Measurements from ENCODE around the gene HPCA. TPM values are rescaled to one million over a fixed set of nuclear protein-coding genes. Genes with fewer than 3 reads are reported as not detected.

Gene HPCA
- total RNA-seq, 2 experiments from 2014 or later: 0.40 TPM; not detected in 1

GRCh38 chr1:32931760-32932159 is 45.5 kb downstream of the HPCA start:
- H3K27me3 Mint-ChIP-seq: peaks cover 22% of the 10 kb centered on the region
- H3K4me1 Mint-ChIP-seq: peaks cover 8% of the 10 kb centered on the region
- no peak overlapping the region for H3K27ac Mint-ChIP-seq
- peaks cover 4% of the 10 kb centered on the region for H3K36me3 Mint-ChIP-seq
- peaks cover 2% of the 10 kb centered on the region for H3K9me3 Mint-ChIP-seq
- POLR2A ChIA-PET: no interaction called here
- DNase-seq: no peak
- ATAC-seq (ENCODE audit: low read depth): no peak
- no peak overlapping the region for H3K4me3 Mint-ChIP-seq

GRCh38 chr1:32933742-32934322 is 47.5 kb downstream of the HPCA start:
- DNase-seq (no peak), ATAC-seq (ENCODE audit: low read depth) (no peak)
- Mint-ChIP-seq H3K9me3 (no peaks in the 10 kb centered on the region), H3K27ac (no peak overlapping the region), H3K36me3 (peaks cover 18% of the 10 kb centered on the region), H3K4me1 (peaks cover 17% of the 10 kb centered on the region), H3K4me3 (no peak overlapping the region), H3K27me3 (peaks cover 8% of the 10 kb centered on the region)
- POLR2A ChIA-PET: interaction anchor here (1.0 kb wide), 1 partner anchor 121 kb away, joined by 3 read pairs; no protein-coding TSS in a partner anchor

- POLR2A ChIA-PET: no interaction called here
- Mint-ChIP-seq H3K4me3 (no peak overlapping the region), H3K27ac (no peak overlapping the region), H3K4me1 (peaks cover 22% of the 10 kb centered on the region), H3K36me3 (peaks cover 21% of the 10 kb centered on the region), H3K27me3 (peaks cover 8% of the 10 kb centered on the region), H3K9me3 (no peaks in the 10 kb centered on the region)
- DNase-seq (no peak), ATAC-seq (ENCODE audit: low read depth) (no peak)
Observed at GRCh38 chr1:32934535-32934934, 48.2 kb downstream of the HPCA start.

DNA sequence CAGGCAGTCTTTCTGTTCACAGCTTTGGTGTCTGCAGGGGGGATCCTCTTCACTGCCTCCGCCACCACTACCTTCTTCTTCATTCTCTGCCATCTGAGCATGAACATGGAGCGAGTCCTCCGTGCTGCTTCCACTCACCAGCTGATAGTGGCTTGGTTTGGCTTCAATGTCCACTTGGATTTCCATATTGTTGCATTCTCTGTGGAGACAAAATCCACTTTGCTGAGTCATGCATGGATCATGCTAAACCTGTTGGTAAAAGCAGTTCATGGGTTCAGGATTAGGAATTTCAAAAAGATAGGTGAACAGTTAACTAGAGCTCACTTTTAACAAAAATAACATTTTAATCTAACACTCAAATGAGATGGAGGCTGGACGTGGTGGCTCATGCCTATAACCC is 50.8 kb downstream of the HPCA start:
- peaks cover 34% of the 10 kb centered on the region for H3K4me1 Mint-ChIP-seq
- H3K4me3 Mint-ChIP-seq: no peak overlapping the region
- no peaks in the 10 kb centered on the region for H3K27me3 Mint-ChIP-seq
- no peaks in the 10 kb centered on the region for H3K9me3 Mint-ChIP-seq
- H3K27ac Mint-ChIP-seq: peak overlapping the region; percentile 36
- POLR2A ChIA-PET: no interaction called here
- ATAC-seq (ENCODE audit: low read depth) (no peak), DNase-seq (no peak)
- peaks cover 30% of the 10 kb centered on the region for H3K36me3 Mint-ChIP-seq

GRCh38 chr1:32939655-32940371 is 53.5 kb downstream of the HPCA start:
- Mint-ChIP-seq H3K27me3 (no peaks in the 10 kb centered on the region), H3K27ac (peak overlapping the region; percentile 5), H3K4me3 (no peak overlapping the region), H3K4me1 (peaks cover 31% of the 10 kb centered on the region), H3K9me3 (no peaks in the 10 kb centered on the region), H3K36me3 (peaks cover 52% of the 10 kb centered on the region)
- DNase-seq (no peak), ATAC-seq (ENCODE audit: low read depth) (peak; percentile 39)
- POLR2A ChIA-PET: no interaction called here

DNA sequence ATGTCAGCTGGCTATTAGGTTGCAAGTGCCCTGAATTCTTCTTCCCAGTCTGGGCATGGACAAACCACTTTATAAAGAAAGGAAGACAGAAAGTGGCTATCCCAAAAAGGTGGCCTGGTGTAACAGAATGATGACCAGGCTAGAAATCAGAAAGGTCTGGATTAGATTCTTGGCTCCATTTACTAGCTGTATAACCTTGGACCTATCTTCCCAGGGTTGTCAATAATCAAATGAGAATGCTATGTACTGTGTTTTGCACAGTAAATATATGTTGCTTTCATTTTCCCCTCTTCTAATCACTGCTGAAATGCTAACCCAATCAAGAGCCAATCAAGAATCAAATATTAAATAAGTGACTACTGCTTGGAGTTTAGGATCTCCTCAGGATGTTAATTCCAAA is 57.9 kb downstream of the HPCA start:
- H3K4me3 Mint-ChIP-seq: no peak overlapping the region
- H3K9me3 Mint-ChIP-seq: no peaks in the 10 kb centered on the region
- no peaks in the 10 kb centered on the region for H3K27me3 Mint-ChIP-seq
- peaks cover 44% of the 10 kb centered on the region for H3K36me3 Mint-ChIP-seq
- POLR2A ChIA-PET: interaction anchor here (1.8 kb wide), 1 partner anchor 21 kb away, joined by 4 read pairs; the partner anchor contains the start of gene RNF19B
- no peak for ATAC-seq (ENCODE audit: low read depth)
- H3K27ac Mint-ChIP-seq: no peak overlapping the region
- H3K4me1 Mint-ChIP-seq: peaks cover 18% of the 10 kb centered on the region
- no peak for DNase-seq

Other genes with a start within 250 kb of the HPCA start
- 10 to 100 TPM; 57.7 to 61.7 TPM for gene ZBTB8OS, start 235.9 kb upstream of the HPCA start, total RNA-seq
- gene RBBP4, start 235.3 kb upstream of the HPCA start, total RNA-seq: 100 to 1,000 TPM; 273 to 280 TPM
- not detected for gene SYNC, start 183.7 kb upstream of the HPCA start, total RNA-seq
- gene YARS1, start 69.1 kb upstream of the HPCA start, total RNA-seq: 100 to 1,000 TPM; 180 to 181 TPM
- gene S100PBP, start 68.8 kb upstream of the HPCA start, total RNA-seq: 10 to 100 TPM; 75.8 to 78.5 TPM
- gene FNDC5, start 15.6 kb upstream of the HPCA start, total RNA-seq: not detected
- gene TMEM54, start 14.9 kb downstream of the HPCA start, total RNA-seq: not detected
- gene RNF19B, start 78.3 kb downstream of the HPCA start, total RNA-seq: 10 to 100 TPM; 21.6 to 22.4 TPM
- 100 to 1,000 TPM; 197 to 201 TPM for gene AK2, start 150.4 kb downstream of the HPCA start, total RNA-seq
- gene AZIN2, start 194.7 kb downstream of the HPCA start, total RNA-seq: 10 to 100 TPM; 16.5 to 16.6 TPM

Data from activated naive CD8-positive, alpha-beta T cell treated with anti-CD3 and anti-CD28 coated beads, Interleukin-2, amount 10 ng/mL, durations not matched to agents 7 days and 5 days (primary cell).